Activated T-cell treated with anti-CD3 and anti-CD28 coated beads for 4 hours (primary cell): Measurements from ENCODE around the gene RAET1E.
"Not testable (repeated sequence)": the region's sequence is repeated elsewhere in the genome, so short reads cannot be mapped to it uniquely, and the experiment has no call there.

ENCODE experiments used
- DNase-seq: peaks from one replicate; pipeline ENCODE4 v3.0.0-alpha.2; 2020

RAET1E gene

DNA sequence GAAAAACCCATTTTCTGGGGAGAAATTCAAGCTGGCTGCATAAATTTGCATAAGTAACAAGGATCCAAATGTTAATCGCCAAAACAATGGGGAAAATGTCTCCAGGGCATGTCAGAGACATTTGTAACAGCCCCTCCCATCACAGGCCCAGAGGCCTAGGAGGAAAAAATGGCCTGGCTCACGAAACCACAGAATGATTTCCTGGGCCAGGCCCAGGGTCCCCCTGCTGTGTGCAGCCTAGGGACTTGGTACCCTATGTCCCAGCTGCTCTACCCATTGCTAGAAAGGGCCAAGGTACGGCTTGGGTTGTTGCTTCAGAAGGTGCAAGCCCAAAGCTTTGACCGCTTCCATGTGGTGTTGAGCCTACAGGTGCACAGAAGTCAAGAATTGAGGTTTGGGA, 10.6 kb upstream of the RAET1E start:
- not testable (repeated sequence) for DNase-seq

DNA sequence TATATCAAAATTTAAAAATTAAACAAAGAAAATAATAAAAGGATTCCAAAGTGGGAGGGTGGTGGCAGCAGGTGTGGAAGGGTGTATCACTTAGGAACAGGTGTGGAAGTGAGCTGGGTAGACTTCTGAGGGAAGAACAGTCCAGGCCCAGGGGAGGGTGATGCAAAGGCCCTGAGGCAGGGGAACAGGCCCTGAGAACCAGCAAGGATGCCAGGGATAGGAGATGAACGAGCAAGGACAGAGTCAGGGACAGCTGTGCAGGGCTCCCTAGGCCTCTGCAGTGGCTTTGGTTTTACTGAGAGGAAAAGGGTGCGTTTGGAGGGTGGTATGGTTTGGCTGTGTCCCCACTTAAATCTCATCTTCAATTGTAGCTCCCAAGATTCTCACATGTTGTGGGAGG, 9.4 kb upstream of the RAET1E start:
- no peak for DNase-seq

DNA sequence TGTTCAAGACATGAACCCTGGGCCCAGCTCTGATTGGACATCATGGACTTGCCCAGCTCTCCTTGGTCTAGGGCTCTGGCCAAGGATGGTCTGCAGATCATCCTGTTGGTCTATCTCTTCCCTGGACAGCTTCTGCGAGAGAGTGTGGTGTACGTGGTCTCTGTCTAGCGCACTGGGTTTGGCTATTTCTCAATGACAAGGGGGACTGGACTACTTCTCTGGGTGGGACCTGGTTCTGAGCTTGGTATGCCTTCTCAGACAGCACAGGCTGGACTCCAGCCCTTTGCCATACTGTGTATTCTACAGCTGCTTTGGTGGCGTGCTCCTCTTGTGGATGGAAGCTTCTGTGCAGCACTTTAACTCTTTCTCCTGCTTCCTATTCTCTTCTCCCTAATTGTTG, 8.5 kb upstream of the RAET1E start:
- DNase-seq = no peak

DNA sequence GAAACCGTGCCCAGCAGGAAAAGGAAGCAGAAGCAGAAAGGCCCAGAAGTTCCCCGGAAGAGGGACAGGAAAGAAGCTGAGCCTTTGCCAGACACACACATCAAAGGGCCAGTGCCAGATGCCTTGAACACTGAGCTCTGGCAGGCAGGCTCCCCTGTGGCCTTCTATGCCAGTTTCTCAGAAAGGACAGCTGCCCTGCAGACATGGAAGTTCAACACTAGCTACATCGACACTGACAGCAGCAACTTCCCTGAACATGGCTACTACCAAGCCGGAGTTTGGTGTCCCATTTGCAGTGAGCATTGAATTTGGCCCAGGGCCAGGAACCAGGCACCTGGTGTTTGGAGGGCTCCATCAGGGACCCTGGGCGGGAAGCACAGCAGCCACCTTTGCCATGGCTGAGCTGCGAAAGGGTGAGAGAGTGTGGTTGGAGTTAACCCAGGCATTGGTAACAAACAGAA, 8.0 kb upstream of the RAET1E start:
- no peak for DNase-seq

DNA sequence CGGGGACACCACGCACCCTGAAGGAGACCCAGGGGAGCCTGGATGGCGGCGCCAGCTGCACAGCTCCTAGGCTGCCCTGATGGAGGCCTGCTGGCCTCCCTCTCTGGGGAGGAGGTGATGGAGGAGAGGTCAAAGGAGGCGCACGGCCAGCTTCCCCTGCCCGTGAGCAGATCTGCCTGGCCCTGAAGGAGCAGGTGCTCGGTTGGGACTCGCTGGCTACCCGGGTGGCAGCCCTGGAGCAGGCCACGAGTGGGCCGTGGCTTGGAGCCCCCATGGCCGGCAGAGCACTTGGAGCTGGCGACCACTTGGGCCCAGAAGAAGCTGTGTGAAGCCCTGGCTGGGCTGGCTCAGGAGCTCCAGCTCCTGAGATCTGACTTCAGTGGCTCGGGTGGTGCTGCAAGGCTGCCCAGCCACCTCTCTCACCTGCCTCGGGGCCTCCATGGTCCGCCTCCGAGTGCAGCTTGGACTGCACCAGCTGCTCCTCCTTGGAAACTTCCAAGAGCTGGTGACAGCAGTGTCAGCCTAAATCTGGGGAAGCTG, 7.5 kb upstream of the RAET1E start:
- no peak for DNase-seq

DNA sequence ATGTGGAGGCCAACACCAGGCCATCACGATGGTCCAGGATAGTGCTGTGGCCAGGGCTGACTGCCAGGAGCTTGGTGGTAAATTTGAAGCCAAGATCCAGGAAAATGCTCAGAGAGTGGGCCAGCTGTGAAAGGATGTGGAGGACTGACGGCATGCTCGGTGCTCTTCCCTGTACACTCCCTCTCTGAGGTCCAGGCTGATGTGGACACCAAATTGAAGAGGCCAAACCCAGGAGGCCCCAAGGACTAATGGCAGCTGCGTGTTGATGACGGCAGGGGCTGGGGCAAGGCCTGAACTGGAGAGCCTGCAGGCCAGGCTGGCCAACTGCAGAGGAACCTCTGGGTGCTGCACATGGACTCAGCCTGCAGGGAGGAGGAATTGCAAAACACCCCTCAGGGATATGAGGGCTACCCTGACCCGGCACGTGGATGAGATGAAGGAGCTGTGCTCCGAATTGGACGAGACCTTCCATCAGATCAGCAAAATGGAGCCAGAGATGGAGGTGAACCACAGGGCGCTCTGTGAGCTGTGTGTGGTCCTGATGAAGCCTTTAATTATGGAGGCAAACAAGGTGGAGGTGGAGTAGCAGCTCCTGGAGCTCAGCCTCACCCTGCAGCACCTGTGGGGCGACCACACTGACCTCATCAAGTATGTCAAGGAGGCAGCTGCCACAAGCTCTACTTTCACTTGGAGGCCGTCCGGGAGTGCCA, 6.9 kb upstream of the RAET1E start:
- no peak for DNase-seq

DNA sequence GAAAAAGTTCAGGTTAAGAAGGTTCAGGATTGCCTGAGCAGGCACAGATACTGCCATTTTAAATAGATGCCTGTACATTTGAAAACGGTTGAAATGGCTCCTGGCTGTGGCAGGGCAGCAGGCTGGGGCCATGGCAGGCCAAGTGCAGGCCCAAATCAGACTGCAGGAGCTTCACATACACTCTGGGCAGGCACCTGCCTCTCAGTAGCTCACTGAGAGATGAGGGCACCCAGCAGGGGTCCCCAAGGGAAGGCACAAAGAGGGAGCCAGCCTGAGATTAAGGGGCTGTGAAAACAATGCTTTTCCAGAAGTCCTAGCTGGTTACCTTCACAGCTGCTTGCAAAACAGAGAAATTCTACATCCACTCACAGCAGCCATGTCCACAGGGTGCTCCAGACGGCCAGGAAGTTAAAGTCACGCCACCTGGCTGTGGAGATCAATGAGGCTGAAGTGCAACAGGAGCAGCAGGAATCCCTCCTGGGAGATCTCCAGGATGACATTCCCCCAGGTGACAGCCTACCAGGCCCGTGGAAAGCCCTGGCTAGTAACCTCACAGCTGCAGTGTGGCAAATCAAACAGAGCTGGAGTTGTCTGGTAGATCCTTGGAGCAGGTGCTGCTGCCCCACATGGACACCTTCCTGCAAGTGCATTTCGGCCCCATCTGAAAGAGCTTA, 6.2 kb upstream of the RAET1E start:
- no peak for DNase-seq

DNA sequence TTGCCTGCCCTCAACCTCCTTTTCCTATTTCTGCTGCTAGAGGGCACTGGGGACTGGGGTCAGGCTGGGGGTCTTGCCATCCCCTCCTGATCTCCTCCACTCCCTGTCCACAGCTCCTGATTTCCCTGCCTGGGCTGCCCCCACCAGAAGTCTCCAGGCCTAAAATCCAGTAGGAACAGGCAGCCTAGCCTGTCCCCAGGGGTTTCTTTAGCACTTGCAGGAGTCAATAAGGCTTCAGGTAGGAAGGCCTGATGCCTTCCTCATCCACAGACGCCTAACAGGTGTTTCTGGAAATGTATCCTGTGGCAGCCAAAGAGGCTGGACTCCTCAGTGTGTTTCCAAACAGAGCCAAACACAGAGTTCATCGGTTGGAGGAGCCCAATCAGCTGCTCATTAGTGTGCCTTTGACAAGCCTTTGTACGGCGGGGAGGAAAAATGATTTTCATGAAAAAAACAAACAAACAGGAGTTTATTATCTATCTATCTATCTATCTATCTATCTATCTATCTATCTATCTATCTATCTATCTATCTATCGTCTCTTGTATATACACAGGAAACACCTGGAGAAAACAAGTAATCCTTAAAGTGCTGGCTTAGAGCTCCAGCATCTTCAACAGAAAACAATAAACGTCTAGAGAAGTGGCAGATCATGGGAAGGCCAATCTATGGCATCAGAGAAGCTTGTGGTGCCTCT, 3.7 kb upstream of the RAET1E start:
- DNase-seq = no peak

DNA sequence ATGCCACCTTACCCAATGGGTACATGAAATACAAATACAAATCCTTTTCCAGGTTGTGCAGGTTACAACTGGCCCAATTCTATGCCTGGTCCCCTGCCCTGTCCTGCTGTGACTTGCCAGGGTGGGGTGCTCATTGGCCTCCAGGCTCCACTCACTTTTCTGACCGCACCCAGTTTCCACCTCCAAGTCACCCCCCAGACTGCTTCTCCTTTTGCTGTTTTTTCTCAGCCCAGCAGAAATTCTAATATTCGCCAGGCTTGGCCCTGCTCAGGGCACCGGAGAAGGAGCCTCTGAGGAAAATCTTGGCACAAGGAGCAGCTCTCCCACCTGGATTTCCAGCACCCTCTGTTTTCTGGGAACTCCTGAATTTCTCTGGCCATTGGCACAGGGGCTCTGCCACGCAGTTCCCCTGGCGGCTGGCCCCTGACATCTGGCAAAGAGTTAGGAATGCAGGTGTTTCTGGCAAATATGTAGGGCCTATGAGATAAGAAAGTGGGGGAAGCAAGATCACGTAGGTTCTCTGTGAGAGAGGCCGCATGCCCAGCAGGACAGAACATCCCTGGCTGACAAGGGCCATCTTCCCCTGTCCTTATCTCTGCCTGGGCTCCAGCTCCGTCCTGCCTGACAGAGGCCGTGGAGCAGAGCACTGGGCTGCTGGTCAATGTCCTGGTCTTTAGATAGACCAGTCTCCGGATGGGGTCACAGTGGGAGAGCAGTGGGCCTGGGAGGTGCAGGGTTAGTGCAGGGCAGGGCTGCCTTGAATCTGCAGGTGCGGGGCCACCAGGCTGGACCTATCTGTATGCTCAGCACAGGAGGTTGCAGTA, 2.9 kb upstream of the RAET1E start:
- DNase-seq = no peak

DNA sequence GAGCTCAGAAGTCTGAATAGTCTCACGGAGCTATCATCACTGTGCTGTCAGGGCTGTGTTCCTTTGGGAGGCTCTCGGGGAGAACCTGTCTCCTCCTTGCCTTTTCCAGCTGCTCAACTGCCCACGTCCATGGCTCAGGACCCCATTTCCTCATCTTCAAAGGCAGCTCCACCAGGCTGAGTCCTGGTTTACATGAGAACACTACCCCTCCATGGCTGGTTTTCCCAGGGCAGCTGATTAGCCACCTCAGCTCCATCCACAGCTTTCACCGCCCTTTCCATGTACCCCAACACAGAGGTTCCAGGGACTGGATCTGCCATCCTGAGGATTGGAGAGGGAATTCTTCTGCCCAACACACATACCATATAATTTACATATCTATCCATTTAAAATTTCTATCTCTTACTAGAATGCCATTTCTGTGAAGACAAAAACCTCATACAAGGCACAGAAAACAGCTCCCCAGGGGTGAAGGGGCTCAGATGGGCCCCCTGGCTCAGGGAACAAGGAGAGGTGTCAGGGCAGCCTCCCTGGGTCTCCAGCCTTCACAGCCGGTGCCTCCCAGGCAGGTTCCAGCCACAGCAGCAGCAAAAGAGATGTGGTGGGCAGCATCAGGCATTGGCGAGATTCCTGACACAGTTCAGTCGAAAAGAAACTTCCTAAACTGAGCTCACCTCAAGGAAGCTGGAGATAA, 2.2 kb upstream of the RAET1E start:
- no peak for DNase-seq

DNA sequence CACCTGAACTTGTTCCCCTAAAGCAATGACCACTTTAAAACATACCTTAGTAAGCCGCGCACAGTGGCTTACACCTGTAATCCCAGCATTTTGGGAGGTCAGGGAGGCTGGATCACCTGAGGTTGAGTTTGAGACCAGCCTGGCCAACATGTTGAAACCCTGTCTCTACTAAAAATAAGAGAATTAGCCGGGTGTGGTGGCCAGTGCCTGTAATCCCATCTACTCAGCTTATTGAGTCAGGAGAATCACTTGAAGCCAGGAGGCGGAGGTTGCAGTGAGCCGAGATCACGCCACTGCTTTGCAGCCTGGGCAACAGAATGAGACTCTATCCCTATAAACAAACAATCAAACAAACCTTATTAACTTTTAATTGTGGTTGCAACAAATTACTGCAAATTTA, 1.6 kb upstream of the RAET1E start:
- no peak for DNase-seq

DNA sequence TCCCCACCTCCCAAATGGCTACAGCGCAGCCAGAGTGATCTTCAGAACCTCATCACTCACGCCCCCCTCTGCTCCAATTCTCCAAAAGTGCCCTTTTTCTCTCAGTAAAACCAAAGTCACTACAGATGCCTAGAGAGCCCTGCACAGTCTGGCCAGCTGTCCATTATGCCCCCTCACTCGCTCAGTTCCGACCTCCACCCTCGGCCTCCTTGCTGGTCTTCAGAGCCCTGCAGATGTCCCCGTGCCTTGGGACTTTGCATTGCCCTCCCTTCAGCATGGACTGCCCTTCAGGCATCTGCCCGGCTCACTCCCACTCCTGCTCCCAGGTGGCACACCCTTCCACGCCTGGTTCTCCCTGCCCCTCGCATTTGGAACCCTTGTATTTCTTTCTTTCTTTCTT, 1.1 kb upstream of the RAET1E start:
- no peak for DNase-seq

DNA sequence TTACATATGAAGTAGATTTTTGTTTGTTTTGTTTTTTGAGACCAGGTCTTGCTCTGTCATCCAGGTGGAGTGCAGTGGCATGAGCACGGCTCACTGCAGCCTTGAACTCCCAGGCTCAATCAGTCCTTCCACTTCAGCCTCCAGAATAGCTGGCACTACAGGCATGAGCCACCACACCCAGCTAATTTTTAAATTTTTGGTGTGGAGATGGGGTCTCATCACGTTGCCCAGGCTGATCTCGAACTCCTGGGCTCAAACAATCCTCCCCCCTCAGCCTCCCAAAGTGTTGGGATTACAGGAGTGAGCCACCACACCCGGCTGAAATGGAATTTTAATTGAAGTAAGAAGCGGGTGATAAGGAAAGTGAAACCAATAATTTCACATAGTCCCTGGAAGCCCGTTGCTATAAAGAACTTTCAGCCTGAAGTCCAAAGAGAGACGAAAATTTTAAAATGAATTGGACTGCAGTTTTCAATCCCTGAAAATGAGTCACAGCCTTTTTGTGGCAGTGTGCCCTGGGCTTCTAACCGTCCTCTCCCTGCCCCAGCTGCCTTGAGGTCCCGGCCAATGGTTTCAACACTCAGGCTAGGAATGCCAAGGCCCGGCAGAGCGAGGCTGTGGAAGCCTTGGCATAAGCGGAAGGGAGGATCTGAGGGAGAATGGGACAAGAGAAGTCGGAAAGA, 757 bp downstream of the RAET1E start:
- DNase-seq = no peak

DNA sequence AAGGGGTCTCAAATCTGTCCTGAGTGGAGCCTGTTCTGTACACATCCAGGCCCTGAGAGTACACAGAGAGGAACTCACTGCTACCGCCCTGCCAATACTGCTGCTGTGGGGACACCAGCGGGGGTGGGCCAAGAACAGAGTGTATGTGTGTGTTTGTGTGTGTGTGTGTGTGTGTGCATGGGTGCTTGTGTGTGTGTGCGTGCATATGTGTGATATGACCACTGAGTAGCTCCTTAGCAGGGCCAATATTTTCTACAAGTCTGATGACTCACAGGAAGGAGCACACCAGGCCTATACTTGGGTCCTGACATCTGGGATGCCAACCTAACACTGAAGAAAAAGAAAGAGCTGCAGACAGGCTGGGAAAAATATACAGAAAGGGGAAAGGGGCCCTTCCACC, 1.4 kb downstream of the RAET1E start:
- DNase-seq = no peak

DNA sequence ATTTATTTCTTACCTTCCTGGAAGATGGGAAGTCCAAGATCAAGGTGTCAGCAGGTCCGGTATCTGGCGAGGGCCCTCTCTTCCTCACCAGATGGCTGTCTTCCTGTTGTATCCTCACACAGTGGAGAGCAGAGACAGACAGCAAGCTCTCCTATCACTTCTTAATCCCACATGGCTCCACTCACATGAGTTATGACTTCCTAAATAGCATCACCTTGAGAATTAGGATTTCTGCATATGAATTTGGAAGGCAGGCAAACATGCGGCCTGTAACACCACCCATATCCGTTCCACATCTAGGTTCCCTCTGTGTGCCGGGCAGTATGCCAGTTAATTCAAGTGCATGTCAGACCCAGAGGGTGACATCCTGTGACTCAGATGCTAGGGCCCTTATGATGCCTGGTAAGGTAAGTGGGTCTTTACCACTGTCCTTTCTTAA, 2.1 kb downstream of the RAET1E start:
- peak; percentile 18 for DNase-seq

DNA sequence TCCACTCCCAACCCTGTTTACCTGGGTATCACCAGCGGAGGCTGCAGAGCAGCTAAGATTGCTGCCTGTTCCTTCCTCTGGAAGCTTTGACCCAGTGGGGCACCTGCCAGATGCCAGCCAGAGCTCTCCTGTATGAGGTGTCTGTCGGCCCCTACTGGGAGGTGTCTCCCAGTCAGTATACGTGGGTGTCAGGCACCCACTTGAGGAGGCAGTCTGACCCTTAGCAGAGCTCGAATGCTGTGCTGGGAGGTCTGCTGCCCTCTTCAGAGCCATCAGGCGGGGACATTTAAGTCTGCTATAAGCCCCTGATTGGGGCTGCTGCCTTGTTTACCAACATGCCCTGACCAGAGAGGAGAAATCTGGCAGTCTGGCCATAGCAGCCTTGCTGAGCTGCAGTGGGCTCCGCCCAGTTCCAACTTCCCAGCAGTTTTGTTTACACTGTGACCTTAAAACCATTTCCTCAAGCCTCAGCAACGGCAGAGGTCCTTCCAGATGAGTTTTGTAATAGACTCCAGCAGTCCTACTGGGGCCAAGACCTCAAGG, 2.8 kb downstream of the RAET1E start:
- no peak for DNase-seq

DNA sequence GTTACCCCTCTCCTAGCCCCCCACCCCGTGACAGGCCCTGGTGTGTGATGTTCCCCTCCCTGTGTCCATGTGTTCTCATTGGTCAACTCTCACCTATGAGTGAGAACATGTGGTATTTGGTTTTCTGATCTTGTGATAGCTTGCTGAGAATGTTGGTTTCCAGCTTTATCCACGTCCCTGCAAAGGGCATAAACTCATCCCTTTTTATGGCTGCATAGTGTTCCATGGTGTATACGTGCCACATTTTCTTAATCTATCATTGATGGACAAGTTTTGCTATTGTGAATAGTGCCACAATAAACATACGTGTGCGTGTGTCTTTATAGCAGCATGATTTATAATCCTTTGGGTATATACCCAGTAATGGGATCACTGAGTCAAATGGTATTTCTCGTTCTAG, 6.0 kb downstream of the RAET1E start:
- DNase-seq = not testable (repeated sequence)

DNA sequence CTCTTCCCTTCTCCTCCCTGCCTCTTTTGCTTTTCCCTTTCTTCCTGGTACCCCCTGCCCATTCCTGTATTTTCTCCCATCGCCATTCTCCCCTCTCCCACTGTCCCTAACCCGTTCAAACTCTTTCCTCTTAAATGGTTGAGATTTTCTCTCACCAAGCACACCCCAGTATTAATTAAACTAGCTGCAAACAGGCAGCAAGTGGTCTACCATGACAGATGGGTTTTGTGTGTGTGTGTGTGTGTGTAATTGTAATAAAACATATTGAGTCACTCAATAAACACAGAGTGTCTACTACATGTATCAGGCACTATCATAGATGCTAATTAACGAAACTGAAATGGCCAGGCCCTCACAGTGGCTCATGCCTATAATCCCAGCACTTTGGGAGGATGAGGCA, 6.7 kb downstream of the RAET1E start:
- no peak for DNase-seq

DNA sequence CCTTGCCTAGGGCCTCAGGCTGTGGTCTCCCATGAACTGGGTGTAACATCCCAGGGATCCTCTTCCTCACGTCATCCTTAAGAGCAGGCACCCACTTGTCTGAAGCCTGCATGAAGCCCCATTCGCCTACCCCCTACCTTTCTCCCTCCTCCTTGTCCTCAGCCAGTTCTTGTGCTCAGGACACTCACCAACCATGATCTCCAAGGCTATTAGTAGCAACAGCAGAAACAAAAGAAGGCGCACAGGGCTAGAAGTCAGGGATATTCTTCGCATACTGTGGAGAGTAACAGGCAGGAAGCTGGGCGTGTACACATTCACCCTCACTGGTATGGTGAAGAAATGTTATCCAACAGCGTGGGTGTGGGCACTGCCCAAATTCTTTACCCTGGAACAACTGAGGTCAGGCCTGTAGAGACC, 7.3 kb downstream of the RAET1E start:
- no peak for DNase-seq

DNA sequence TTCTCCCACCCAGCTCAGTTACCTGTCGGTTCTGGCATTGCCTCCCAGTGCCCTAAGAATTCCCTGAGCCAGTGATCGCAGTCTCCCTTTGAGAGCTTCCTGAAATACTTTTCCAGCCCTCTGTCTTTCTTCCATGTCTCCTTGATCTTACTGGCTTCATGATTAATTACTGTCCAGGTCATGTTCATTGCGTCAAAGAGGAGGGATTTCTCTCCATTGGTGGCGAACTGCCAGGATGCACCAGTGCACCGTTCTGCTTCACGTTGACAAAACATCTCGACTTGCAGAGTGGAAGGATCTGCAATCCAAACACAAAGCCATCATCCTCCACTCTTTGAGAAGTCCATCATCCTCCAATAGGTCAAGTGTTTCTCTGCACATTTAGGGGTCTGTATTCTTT, 8.6 kb downstream of the RAET1E start:
- DNase-seq = no peak

DNA sequence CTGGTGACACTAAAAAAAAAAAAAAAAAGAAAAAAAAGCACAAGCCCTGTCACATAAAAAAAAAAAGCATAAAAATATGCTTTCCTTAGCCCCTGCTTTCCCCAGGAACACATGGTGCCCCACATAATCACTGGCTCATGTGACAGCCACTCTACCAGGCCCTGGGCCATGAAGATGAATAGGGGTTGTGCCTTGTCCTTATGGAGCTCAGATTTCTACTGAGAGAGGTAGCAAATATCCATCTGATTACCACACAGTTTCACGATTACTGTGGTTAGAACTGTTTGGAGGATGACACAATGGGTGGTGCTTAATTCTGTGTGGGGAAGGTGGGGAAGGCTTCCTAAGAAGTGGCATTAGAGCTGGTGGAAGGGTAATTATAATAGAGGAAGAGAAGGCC, 9.3 kb downstream of the RAET1E start:
- no peak for DNase-seq
